Thyroid gland (tissue), 4 donors: ENCODE data around the gene ELL2.

Experiments
- CTCF ChIP-seq, 6 experiments: fragments of 200-600 bp in 3 of 6; fragments of 450-650 bp in 3 of 6; sonication (generic) in 3 of 6; IDR thresholded peaks; one replicate each; pipeline ENCODE4 v1.5.1; 2016 to 2019; ENCODE audit warnings: antibody characterized with exemption in 6 of 6, mild to moderate bottlenecking in 2 of 6, inconsistent platforms in 1 of 6, moderate library complexity in 1 of 6
- POLR2A ChIP-seq, 2 donors: fragments of 450-650 bp; IDR thresholded peaks; one replicate each; pipeline ENCODE4 v1.6.1; 2017; ENCODE audit warnings: antibody characterized with exemption in 2 of 2, mild to moderate bottlenecking in 2 of 2, moderate library complexity in 1 of 2

DNA sequence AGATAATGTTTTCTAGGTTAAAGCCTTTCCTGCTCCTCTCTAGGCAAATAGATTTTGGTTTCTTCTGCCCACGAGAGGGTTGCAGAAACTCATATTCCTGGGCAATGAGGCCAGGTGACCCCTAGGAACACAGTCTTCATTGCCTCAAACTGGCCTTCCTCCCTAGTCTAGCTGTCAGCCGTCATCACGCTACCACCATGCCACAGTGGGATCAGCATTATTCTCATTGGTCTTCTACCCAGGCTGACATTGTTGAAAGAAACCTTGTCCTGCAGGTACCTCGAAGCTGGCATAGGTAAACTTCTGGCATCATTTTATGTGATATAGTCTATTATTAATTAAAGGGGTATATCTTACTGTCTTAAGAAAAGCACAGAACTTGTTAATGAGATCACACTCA is 51.1 kb downstream of the ELL2 start:
- TF ChIP-seq CTCF (IDR thresholded peaks at IDR 0.05), result no peak
- no peak for TF ChIP-seq POLR2A (IDR thresholded peaks at IDR 0.05)
